Effector CD8-positive, alpha-beta T cell (primary cell): ENCODE data around the gene HEPHL1.

Source experiments
- DNase-seq: peaks from one replicate; lab custom pipeline; 2025; lab: John Stamatoyannopoulos, UW

The HEPHL1 gene

DNA sequence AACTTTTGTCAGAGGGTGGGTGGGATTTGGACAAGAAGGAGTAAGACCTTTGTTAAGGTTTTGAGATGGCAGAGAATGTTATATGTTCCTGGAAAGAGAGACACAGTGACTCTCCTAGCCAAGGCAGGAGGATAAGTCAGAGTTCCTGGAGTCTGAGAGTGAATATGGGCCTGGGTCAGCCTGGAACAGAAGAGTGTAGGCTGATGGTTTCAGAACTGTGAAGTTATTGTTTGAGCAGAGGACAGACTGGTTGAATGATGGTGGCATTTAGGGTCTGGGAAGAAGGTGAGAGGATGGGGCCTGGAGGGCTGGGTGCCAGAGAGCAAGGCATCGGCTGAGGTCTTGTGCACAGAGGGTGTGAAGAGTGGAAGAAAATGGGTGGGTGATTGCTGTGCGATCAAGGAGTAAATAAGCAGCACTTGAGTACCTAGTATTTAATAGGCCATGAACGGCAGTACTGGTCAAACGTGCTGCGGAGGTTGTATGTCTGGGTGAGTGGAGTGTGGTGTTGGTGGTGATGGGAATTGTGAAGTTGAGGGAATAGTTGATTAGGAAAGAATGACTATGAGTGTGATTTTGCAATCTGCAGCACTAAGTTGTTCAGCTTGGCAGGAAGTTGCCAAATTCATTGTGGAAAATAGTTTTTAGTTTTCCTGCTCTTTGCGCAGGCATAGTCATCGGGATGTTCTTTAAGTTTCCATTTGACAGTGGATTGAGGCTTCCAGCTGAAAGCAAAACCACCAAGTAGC, 109.3 kb downstream of the HEPHL1 start:
- no peak for DNase-seq

- no peak for DNase-seq
These were observed 110.0 kb downstream of the HEPHL1 start for GRCh38 chr11:94131047-94131717.

DNA sequence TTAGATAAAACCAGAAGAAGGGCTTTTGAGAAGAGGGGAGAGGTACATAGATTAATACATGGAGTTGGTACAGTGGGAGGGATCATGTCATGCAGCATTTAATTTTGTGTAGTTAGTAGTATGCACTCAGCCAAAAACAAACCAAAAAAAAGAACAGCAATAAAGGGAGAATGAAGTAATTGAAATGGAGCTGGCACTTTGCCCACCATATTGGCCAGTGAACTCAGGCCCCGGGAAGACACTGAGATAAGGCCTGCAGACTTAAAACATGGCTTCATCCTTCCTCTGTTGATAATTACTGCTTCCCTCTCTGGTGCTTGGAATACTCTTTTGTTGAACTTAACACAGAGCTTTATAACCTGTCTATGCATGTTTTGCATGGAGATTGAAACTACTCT, 110.6 kb downstream of the HEPHL1 start:
- no peak for DNase-seq

GRCh38 chr11:94132152-94132558, 111.0 kb downstream of the HEPHL1 start:
- no peak for DNase-seq

DNA sequence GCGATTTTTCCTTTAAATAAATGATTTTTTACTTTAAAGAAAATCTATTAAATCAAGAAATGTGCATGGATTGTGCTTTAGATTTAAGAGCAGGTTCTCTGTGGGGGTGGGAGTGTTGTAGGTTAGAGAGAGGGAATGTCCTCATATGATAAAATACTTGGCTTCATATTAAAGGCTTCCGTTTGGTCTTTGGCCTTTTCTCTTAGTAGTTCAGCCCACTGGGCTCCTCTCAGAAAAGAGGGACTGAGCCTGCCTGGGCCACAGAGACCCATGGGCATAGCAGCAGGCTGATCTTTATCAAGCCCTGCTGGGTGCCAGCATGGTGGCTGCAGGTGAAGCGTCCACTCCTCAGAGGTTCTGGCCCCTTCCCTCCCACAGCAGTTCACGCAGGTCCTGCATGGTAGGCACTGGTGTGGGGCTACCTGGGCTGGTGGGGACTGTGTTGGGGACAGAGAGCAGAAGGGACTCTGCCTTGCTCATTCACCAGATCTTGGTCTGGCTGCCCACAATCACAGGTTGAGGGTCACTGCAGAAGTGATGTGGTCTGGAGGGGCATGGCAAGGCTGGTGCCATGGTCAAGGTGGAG, 111.8 kb downstream of the HEPHL1 start:
- DNase-seq, result no peak

DNA sequence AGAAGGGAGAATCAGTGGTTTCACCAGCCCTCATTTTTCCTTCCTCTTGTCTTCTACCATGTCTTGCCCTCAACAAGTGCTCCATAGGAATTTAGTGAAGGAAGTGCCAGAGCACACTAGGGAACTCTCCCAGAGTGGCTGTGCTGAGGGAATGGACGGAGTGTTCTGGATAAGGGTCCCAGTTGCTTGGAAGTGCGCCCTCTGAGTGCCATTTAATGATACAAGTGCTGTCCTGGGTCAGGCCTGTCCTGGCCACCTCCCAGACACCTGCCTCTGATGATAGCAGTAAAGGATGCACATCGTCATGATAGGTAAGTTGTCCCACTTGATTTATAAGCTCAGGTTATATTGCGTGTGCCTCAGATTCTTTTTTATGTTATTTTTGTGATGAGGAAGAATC, 112.6 kb downstream of the HEPHL1 start:
- DNase-seq, result no peak

DNA sequence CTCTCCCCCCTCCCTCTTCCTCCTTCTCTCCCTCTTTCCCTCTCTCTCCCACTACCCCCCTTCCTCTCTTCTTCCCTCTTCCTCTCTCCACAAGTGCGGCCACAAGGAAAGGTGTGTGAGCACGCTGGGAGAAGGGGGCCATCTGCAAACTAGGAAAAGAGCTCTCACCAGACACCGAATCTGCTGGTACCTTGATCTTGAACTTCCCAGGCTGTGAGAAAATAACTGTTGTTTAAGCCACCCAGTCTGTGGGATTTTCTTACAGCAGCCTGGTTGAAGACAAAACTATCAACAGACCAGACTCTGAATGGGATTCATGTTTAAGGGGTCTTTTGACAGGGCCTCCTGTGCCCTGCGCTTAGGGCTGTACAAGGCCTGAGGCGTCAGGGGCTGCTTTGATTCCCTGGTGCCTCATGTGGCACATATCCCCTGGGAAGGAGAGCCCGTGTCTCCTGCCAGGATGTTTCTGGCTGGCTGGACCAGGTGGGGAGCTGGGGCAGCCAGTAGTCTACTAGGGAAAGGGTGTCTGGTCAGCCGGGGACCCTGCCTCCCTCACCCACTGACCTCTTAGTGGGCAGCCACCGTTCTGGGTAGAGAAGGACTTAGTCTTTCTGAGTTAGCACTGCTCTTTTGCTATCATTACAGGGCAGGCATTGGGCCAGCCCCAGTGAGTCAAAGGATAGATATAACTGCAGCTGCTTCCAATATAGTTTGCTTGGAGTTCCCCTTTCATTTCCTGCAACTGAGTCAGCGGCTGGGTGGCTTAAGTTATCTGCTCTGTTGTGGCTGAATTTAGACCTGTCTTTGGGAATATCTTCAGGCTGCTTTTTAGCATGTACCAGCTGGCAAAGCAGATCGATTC, 113.7 kb downstream of the HEPHL1 start:
- DNase-seq, result no peak

GRCh38 chr11:94139416-94139815, 118.3 kb downstream of the HEPHL1 start:
- no peak for DNase-seq

- no peak for DNase-seq
These were observed 119.1 kb downstream of the HEPHL1 start for GRCh38 chr11:94140154-94140655.

- DNase-seq, result no peak
These were observed 120.6 kb downstream of the HEPHL1 start for GRCh38 chr11:94141511-94142307.

DNA sequence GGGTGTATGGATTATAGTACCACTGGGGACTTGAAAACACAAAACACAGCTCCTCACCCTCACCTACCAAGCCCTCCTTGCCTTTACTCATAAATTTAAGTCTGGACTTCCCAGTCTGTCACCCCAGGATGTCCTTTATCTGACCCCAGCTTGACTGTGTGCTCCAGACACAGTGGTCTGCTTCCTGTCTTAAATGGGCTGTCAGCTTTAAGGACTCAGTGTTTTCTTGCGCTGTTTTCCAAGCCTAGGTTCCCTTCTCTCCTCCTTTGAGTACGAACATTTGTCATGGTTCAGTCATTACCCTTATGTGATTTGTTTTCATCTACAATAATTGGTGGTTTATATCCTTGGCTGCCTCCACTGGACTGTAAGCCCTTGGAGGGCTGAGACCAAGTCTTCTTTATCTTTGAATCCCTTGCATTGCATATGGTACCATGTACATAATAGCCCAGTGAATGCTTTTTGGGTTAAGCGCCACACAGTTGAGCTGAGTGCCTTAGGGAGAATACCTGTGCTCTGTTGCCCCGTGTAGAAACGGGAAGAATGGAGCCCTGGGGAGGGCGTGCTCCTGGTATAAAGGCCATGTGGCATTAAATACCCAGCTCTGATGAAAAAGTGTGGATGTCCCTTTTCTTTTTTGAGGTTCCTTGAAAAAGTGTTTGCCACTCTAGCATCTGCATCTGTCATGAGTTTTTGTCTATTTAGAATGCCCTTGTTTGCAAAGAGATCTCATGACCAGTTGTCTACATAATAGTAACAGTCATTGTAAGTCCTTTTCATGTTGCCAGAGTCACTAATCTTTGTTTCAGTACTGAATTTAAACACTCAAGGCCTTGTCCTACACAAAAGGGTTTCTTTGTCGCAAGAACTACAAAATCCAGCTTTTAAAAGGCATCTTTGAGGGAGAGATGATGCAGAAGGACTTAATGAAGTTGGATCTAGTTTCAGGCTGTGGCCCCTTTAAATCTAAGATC, 121.4 kb downstream of the HEPHL1 start:
- no peak for DNase-seq

GRCh38 chr11:94144216-94144615, 123.1 kb downstream of the HEPHL1 start:
- DNase-seq, result no peak

DNA sequence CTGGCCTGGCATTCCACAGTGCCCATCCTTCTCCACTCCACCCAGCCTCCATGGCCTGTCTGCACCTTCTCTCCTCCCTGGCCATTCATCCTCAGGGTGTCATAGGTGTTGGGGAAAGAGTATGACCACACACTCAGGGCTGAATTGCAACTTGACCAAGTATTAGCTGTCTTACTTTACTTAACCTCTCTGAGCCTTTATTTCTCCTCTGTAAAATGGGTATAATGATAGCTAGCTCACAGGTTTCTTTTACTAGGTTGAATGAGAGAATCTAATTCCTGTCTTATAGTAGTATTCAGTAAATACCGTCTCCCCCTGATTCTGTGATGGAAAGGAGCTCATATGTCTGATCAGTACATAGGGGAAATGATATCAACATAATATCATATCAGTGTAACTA, 123.5 kb downstream of the HEPHL1 start:
- DNase-seq, result no peak

DNA sequence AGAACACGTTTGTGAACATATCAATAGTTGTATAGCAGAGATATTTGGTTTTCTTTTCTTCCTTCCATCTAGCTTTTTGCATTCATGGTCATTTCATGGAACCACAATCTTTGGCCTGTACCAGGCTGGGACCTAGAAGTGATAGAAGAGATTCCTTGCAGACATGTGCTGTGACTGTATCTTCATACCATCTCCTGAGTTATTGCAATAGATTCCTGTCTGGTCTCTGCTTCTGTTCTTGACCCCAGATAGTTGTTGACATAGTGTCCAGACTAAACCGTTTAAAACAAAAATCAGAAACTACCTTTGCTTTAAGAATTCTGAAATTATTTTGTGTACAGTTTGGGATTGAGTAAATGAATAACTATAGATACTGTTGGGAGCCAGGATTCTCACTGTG, 124.3 kb downstream of the HEPHL1 start:
- no peak for DNase-seq

GRCh38 chr11:94145916-94146315, 124.8 kb downstream of the HEPHL1 start:
- no peak for DNase-seq

DNA sequence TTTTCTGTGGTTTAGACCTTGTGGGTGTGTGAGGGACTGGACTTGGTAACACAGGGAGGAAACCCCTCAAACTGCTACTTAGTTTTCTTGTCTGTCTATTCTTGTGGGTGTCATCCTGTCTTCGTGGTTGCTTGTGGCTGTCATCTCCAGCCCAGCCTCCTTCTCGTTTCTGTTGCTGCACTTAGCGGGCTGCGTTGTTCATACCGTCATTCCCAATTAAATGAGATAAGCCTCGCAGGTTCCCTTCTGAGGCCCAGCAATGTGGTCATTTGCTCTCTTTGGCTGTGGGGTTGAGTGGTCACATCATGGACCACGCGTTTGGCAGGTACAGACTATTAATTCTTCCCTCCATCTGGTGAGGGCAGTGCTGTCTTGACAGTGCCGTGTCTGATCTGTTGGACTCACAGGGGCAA, 126.3 kb downstream of the HEPHL1 start:
- DNase-seq, result no peak

- DNase-seq, result no peak
These were observed 127.0 kb downstream of the HEPHL1 start for GRCh38 chr11:94148189-94148588.

DNA sequence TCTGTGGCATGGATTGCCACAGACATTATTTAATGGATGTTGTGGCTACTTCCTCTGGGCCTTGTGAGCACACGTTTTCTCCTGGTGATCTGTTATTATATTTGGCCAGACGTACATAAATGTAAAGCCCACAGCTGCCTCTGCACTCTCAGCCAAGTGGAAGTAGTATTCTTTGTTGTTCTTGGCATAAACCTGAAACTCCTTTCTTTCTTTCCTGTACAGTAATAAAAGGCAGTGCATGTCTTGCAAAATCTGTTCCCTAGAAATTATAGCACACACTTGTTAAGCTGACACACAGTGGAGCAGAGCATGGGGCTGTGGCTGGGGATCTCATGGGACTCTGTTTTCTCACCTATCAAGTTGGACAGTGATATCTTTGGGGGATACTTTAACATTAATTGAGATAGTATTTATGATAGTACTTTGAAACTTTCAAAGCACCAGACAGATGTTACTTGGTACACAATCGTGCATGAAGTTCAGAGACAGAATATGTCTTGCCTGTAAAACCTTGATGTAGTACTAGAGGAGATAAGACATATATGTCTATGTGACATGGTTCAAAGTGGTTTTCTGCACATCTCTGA, 128.4 kb downstream of the HEPHL1 start:
- DNase-seq, result no peak

DNA sequence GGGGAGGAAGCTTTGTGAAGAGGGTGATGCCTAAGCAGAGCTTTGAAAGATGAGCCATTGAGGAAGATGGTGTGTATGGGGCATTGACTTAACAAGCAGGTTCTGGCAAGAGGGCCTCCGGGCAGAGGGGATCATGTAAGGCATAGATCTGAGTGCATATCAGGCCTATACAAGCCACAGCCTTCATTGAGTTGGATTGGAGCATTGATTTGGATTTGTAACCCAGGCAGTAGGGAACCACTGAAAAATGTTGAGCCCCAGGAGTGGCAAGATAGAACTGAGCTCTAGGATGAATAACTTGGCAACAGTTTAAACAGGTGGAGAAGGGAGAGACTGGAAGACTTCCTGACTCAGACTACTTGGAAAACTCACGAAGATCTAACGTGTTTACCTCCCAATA, 128.9 kb downstream of the HEPHL1 start:
- DNase-seq, result no peak
